NCI-H1694 treated with DMSO at 0.1 percent for 48 hours (cell line): ENCODE results near the gene TGFB2.

ENCODE experiments used
- DNase-seq: peaks from one replicate; lab custom pipeline; 2025; lab: John Stamatoyannopoulos, UW

The TGFB2 gene

DNA sequence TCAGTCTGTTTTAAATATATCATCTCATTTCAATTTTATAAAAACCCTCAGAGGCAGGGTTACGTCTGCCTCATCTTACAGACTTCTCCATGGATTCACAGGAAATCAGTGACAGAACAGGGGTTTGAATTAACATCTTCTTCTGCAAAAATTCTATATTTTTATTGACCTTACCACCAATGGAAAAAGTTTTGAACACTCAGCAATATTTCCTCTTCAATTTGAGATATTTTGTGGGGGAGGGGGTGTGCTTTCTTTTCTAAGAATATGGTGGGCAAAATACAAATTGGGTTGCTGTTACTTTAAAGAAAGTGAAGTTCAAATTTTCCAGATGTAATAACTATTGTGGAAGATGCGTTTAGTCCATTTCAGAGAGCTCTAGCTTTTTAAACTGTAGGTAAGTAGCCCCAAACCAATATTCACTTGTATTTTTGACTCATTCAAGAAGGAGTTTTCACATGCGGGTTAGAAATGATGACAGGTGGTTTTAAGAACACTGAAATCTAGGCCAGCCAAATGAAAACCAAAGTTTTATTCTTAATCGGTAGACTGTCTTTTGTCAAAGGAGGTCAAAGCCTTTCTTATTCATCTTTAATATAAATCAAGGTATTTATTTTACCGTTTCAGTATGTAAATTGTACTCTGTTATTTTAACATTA, 17.4 kb downstream of the TGFB2 start:
- DNase-seq, result no peak

DNA sequence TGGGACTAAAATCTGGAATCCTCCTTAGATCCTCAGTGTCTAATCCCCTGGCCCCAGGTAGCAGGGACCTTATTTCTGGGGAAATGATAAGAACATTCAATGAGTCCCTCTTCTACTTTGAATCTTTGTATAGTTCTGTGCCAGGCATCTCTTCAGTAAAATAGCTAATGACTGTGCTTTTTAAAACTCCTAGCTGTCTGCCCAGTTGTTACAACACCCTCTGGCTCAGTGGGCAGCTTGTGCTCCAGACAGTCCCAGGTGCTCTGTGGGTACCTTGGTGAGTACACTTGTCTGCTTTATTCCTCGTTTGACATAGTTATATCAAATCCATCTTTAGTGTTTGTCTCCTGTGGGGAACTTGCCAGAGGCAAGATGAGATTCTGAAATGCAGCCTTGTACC, 18.0 kb downstream of the TGFB2 start:
- DNase-seq, result no peak

DNA sequence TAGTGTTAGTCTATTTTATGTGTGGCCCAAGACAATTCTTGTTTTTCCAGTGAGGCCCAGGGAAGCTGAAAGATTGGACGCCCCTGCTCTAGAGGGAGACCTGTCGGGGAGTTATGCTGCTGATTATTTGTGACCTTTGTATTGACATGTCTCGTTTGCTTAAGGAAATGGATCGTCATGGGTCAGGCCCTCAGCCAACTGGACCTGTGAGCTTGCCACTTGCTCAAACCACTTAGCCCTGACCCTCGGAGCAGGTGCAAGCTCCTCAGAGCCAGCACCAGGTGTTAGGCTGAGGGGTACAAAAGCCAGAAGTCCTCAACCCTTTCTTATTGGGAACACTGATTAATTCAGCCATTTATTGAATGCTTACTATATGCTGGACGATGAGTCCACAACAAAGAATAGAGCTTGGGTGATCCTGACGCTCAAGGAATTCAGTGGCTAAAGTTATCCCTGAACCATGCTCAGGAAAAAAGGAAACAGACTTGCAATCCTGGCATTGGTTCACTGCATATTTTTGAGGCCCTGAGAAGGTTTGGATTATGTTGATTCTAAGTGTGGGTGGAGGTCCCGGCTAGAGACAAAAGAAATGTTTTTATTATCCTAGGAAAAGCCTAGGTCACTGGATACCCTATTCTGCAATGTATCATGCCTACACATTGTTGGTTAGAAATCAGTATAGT, 19.0 kb downstream of the TGFB2 start:
- no peak for DNase-seq

- DNase-seq, result no peak
Observed at GRCh38 chr1:218365226-218365999, 20.3 kb downstream of the TGFB2 start.

DNA sequence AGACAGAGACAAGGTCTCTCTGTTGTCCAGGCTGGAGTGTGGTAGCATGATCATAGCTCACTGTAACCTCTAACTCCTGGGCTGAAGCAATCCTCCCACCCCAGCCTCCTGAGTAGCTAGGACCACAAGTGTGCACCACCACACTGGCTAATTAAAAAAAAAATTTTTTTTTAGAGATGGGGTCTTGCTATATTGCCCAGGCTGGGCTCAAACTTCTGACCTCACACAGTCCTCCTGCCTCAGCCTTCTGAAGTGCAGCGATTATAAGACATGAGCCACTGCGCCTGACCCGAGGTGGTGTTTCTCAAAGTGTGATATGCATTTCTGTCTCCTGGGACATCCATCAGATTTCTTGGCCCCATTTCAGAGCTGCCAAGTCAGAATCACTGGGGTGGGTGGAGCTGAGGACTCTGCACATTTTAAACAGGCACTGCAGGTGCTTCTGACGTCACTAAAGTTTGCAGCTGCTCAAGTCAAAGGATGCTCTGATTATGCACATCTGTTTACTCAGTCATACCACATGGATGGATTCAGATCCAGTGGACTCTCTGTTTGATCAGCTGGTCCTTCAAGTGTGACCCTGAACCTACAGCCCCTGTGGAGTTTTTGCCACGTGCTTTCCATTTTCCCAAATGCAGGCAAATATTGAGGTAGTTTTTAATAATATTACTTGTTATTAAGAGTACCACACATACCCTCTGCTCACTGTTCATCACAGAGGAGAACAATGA, 21.4 kb downstream of the TGFB2 start:
- DNase-seq, result no peak

DNA sequence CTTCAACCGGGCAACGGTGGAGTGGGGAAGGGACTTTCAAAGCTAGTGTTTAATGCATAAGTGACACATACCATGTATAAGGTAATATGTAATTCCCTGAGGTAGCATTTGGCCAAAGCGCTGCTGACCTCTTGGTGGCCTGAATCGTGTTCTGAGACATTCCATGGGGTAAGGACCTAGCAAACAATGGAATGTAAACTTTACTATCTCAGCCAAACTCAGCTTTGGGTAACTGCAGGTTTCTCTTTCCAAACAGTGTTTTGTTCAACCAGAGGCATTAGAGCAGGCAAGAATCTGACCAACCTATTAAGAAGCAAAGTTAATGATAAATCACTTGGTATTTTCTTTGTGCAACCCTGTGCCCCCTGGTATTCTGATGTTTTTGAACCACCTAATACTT, 22.0 kb downstream of the TGFB2 start:
- DNase-seq, result no peak

DNA sequence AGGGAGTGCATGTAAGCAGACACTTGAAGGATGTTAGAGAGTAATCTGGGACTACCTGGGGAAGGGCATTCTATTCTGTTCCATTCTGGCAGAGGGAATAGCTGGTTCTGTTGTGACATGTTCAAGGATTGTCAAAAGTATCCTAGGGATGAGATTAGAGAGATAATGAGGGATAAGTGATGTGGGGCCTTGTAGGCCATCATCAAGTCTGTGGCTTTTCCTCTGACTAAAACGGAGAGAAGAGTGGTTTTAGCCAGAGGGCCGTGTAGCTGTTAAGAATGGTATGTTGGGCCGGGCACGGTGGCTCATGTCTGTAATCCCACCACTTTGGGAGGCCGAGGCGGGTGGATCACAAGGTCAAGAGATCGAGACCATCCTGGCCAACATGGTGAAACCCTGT, 23.6 kb downstream of the TGFB2 start:
- no peak for DNase-seq

- no peak for DNase-seq
Observed at GRCh38 chr1:218369688-218370511, 24.8 kb downstream of the TGFB2 start.

- DNase-seq, result no peak
Observed at GRCh38 chr1:218371927-218372672, 27.0 kb downstream of the TGFB2 start.

DNA sequence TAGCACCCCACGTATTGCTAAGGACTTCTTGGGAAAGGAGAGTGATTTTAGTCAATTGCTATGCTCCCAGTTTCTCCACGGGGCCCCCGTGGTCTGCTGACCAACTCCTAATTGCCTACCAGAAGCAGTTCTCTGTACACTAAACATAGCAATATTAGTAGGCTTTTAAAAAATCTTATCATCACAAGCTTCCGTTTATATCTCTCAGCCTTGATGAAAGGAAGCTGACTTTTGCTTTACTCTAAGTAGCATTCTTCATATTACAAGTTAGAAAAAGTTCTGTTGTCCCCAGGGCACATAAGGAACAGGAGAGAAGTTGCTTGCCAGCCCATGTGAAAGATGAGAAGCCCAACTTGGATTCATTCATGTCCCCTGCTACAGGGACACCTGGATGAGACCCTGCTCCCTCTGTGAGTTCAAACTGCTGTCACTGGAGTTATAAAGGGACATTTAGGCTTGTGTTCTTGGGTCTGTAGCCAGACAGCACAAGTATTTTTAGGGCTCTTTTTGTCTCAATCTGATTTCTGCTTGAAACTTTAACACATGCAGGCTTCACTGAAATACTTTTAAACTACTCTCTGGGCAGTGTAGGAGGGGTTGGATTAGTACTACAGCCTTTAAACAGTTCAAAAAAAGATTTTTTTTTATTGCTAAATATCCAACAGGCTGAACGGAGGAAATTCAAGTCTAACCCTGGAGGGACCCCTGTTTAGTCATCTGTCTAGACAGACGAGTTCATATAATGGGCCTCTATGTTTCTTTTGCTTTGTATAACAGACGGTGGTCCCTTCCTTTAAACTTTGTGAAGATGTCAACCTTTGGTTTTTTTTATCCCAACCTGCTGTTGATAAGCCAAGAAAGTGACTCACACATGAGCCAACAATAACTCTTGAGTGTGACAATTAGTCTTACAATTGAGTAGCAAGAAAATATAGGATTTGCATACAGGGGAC, 29.5 kb downstream of the TGFB2 start:
- DNase-seq, result no peak

GRCh38 chr1:218376722-218377121, 31.6 kb downstream of the TGFB2 start:
- DNase-seq, result no peak

GRCh38 chr1:218377143-218377660, 32.1 kb downstream of the TGFB2 start:
- DNase-seq, result no peak

- no peak for DNase-seq
Observed at GRCh38 chr1:218380125-218380977, 35.2 kb downstream of the TGFB2 start.

GRCh38 chr1:218382261-218382660, 37.1 kb downstream of the TGFB2 start:
- no peak for DNase-seq

- DNase-seq, result no peak
Observed at GRCh38 chr1:218383051-218383450, 37.9 kb downstream of the TGFB2 start.

DNA sequence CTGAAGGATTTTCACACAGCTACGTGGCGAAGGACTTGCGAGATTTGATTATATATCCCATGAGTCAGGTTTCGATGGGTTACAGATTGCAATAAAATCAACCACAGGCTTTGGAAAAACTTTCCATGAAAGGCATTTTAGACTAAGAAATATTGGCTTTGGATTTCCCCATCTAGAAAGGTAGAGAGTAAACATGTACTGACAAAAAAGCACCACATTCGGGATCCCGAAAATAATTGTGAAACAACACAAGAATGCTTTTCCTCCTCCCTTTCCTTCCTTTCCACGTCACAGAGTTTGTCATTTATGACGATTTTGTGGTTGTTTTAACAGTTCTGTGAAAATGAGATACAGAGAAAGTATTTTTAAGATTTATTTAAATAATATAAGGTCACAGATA, 38.5 kb downstream of the TGFB2 start:
- no peak for DNase-seq

DNA sequence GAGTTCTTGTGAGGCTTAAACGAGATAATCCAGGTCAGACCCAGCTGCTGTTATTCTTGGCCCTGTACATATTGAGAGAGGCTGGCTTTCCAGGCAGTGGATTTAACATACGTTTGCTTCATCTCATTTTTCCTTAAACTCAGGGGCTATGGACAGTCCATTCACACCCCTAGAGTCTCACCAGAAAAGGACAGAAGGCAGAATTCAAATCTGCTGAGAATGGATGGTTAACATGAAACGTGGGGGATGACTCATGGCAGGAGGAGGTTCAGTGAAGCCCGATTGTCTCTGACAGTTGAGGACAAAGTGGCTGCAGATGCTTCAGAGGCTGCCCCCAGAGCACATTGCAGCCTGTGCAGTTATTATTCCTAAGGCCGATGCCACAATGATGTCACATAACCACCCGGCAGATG, 39.5 kb downstream of the TGFB2 start:
- peak; percentile 51 for DNase-seq

DNA sequence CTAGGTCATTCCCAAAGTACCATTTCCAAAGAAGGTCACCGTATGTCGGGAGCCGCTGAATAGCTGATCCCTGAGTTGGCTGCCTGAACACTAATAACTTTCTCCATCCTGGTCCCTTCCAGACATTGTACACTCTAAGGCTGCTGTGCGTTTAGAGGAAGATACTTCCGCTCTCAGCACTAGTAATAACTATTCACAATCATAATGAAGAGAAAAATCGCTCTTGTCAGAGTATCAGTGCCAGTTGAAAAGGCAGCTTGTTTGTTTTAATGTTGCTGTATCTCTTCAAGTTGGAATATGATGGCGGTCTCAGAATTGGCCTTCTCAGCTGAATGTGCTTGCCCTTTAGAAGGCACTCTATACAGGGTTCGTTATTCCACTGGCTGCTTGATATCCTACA, 43.5 kb downstream of the TGFB2 start:
- no peak for DNase-seq
